HepG2 (cell line): ENCODE results near the gene ATP9A.
"Not testable (repeated sequence)": the region's sequence is repeated elsewhere in the genome, so short reads cannot be mapped to it uniquely, and the experiment has no call there.

ENCODE experiments used
- ATF6 ChIP-seq: sonication (generic); formaldehyde crosslinking; conservative IDR thresholded peaks from 2 replicates; pipeline ENCODE4 v1.4.0; 2020; ENCODE audit warnings: missing genetic modification reagents
- TARDBP ChIP-seq: sonication (generic); formaldehyde crosslinking; IDR thresholded peaks from 2 replicates; pipeline ENCODE4 v1.8.0; 2022; ENCODE audit warnings: mild to moderate bottlenecking, missing genetic modification reagents
- ZNF350 ChIP-seq: sonication (generic); formaldehyde crosslinking; IDR thresholded peaks from 2 replicates; pipeline ENCODE4 v1.4.0; 2020; ENCODE audit warnings: mild to moderate bottlenecking, low read depth, missing genetic modification reagents, borderline replicate concordance

DNA sequence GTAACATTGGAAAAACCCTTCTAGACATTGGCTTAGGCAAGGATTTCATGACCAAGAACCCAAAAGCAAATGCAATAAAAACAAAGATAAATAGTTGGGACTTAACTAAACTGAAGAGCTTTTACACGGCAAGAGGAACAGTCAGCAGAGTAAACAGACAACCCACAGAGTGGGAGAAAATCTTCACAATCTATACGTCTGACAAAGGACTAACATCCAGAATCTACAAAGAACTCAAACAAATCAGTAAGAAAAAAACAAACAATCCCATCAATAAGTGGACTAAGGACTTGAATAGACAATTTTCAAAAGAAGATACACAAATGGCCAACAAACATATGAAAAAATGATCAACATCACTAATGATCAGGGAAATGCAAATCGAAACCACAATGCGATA is 45.9 kb downstream of the ATP9A start:
- TF ChIP-seq ZNF350 (CRISPR knock-in tag); TARDBP; ATF6 (CRISPR knock-in tag): not testable (repeated sequence)
